ENCODE data around the gene SALL3.

Gene SALL3

GRCh38 chr18:79006106-79006795 lies 26.6 kb downstream of the SALL3 start:
- DNase-seq (ENCODE audit: low spot score), result no peak

DNA sequence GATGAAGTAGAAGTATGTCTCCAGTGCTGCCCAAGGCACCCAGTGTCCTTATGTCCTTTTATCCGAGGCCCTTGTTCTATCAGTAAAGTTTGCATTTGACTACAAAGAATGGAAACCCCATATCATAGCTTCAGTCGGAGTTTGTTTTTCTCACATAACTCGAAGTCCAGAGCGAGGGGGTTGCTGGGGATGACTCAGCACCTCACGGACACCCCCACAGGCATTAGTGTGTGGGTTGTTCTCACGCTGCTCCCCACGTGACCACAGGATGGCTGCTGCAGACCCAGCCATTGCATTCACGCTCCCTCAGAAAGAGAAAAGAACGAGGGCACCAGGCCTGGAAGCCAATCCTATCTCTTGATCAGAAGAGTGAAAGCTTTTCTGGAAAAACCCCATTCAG lies 27.8 kb downstream of the SALL3 start:
- no peak for DNase-seq (ENCODE audit: low spot score)

GRCh38 chr18:79008356-79008940 lies 28.8 kb downstream of the SALL3 start:
- no peak for DNase-seq (ENCODE audit: low spot score)

DNA sequence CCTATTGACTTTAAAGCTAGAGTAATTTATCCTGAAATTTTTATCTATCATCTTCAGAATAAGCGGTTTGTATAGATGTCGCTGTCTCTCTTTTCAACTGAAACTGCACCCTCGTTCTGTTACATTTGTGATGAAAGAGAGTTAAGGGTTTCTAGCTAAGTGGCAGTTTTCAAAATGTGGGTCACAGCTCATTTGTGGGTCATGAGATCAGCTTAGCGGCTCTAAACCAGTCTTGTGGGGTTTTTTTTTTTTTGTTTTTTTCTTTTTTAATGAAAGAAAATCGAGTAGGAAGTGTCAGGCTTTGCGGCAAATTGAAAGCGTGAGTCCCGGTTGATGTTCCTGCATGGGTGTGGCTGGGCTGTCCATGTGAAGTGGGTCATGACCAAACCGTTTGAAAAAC lies 31.2 kb downstream of the SALL3 start:
- DNase-seq (ENCODE audit: low spot score), result no peak

DNA sequence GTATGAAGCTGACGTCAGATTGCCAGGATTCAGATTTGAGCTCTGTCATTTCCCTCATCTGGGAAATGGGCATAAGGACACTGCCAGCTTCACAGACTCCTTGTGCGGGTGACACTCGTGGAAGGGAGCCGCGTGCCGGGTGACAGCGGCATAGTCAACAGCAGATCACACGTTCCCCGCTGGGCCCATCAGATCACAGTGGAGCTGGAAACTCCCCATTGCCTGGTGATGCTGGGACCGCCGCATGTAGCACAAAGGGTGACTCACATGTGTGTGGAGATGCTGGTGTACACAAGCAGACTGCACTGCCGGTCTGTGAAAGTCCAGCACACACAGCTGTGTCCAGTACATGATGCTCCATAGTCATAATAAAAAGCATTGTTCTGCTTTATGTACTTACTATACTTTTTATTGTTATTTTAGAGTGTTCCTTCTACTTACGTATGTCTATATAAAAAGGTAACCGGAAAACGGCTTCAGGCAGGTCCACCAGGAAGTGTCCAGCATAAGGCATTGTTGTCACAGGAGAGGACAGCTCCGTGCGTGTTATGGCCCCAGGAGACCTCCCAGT lies 31.8 kb downstream of the SALL3 start:
- no peak for DNase-seq (ENCODE audit: low spot score)

DNA sequence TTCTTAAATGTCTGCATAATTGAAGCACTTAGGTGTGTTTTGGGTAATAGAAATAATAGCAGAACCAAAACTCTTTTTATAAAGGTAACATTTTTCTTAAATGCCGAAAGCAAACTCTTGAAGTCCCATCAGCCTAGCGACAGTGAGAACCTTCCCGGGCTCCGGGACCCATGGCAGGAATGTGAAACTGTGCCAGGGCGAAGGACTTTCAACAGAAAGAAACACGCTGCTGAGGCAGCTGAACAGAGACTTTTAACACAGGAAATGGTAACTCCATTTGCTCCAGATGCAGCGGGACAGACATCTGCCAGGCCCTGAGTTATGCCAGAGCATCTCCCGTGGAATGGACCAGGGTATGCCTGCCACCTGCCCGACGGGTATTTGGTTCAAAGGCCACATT lies 34.3 kb downstream of the SALL3 start:
- DNase-seq (ENCODE audit: low spot score), result no peak

DNA sequence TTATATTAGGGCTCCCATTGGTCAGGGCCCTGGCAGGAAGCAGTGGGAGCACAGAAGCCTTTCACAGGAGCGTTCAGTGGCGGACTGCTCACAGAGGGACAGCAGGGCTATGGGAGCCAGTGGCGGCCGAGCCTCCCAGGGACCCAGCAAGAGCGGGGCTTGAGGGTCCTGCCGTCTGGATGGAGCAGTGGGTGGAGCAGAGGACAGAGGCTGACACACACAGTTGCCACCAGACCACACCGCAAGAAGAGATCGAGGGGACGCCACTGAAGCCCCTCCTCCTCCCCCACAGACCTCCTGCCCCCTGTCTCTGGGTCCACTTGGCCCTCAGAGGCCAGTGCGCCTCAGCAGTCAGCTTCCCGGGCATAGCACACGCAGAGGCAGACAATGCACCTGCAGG lies 39.3 kb downstream of the SALL3 start:
- DNase-seq (ENCODE audit: low spot score), result no peak

DNA sequence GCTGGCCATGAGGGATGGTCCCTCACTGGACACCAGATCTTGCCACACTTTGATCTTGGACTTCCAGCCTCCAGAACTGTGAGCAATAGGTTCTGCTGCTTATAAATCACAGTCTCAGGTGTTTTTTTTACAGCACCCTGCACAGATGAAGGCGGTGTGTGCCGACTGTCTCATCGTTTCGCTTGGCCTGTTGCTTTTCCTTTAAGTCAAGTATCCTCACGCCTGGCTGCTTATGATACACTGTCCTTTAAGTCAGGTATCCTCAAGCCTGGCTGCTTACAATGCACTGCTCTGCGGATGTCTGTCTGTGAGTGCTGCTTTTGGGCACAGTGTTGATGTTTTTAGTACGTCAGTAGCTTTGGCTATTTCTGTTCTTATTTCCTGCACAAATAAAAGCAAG lies 40.3 kb downstream of the SALL3 start:
- DNase-seq (ENCODE audit: low spot score), result no peak

- no peak for DNase-seq (ENCODE audit: low spot score)
Observed at GRCh38 chr18:79022603-79023002, 43.0 kb downstream of the SALL3 start.

GRCh38 chr18:79026491-79026890 lies 46.9 kb downstream of the SALL3 start:
- DNase-seq (ENCODE audit: low spot score), result no peak

GRCh38 chr18:79030680-79031079 lies 51.1 kb downstream of the SALL3 start:
- DNase-seq (ENCODE audit: low spot score), result peak; percentile 37

DNA sequence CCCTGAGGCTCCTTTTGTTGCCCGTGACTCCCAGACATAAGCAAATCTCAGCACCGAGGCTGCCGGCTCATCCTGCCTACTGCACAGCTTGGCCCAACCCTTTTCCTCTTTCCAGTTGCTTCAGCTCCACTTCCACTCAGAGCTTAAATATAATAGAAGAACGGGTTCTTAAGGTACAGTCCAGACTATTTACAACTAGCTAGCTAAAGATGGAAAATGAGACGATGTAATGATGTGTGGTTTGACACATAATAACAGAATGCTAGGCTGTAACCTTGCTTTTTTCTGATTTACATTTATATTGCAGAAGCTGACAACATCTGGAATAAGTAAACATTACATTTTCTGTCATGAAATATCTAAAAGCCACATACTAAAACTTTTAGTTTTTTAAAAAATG lies 62.7 kb downstream of the SALL3 start:
- DNase-seq (ENCODE audit: low spot score), result no peak

GRCh38 chr18:79043288-79043687 lies 63.7 kb downstream of the SALL3 start:
- no peak for DNase-seq (ENCODE audit: low spot score)

DNA sequence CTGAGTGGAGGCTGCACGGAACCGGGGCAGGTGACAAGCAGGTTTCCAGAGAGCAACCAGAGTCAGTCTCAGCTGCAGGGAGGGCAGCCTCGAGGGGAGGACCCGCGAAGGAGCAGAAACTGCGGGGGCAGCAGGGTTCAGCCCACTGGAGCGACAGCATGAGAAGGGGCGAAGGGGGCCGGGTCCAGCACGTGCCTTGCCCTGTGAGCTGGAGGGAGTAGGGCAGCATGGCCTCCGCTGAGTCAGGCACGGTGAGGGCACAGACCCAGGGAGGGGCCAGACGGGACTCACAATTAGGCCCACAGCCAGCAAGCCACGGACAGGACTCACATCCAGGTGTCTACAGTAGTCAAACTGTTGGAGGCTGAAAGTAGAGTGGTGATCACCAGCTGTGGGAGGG lies 66.9 kb downstream of the SALL3 start:
- DNase-seq (ENCODE audit: low spot score), result no peak

DNA sequence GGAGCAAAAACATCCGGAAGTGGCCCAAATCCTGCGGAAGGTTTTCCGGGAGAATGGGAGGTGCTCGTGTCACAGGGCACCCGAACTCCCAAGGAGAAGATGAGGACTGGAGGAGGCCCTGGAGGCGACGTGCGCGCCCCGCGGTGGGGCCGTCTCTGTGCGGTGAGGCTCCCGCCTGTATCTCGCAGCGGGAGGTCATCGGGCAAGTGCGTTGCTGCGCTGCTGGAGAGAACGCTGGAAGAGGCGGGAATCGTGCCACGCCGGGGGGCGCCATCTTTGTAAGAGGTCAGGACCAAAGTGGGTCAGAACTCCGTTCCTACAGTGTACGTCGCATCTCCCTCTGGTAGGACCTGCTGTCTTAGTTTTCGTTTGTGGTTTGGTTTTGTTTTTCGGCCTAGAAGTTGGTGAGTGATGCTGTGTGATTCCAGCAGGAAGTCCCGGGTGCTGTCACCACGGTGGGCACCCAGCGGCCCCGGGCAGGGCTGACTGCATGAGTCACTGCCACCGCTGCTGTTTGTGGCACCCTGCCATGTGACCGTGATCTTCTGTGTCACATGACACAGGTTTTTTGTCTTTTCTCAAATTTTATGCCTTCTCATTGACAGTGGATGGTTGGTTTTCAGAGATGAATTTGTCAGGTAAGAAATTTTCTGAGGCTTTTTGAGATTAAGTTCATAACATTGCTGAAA lies 68.1 kb downstream of the SALL3 start:
- no peak for DNase-seq (ENCODE audit: low spot score)

GRCh38 chr18:79048245-79048632 lies 68.6 kb downstream of the SALL3 start:
- no peak for DNase-seq (ENCODE audit: low spot score)

- DNase-seq (ENCODE audit: low spot score), result no peak
Observed at GRCh38 chr18:79049506-79049905, 69.9 kb downstream of the SALL3 start.

Data from SW480 (cell line).